HG02610 (cell line): ENCODE measurements around the gene HRG.

Source experiments
- ATAC-seq: cut with Tn5 transposase; IDR thresholded peaks from one replicate; pipeline ENCODE4 v1.9.1; 2021; ENCODE audit warnings: mild to moderate bottlenecking, moderate library complexity; ENCODE audit not compliant: unreplicated experiment

Gene HRG

DNA sequence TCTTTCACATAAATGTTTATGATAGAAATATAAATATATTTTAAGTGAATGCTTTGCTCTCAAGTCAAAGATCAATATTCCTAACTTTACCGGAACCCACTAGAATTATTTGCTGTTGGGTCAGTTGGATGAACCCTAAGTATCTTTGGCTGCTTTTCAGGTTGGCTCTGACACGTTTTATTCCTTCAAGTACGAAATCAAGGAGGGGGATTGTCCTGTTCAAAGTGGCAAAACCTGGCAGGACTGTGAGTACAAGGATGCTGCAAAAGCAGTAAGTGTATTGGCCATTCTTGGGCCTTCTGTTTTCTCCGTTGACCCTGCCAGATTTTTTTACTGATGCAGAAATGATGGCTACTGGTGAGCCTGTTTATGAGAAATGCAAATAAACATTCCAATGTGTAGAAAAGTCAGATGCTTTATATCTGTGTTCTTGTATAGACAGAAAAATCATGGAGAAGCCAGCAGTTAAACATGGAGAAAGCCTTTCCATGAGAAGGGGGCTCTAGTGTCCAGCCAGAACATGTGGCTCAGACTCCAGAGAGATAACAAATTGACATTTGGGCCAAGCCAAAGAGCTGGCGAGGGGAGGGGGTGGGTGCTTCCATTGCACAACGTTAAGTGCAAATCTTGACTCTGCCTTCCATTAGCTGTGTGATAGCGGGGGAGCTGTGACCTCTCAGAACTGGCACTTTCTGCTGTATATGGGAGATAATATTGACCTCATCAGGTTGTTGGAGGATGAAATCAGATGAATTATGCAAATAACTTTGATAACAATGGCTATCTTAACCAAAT, 54.3 kb downstream of the HRG start:
- no peak for ATAC-seq

DNA sequence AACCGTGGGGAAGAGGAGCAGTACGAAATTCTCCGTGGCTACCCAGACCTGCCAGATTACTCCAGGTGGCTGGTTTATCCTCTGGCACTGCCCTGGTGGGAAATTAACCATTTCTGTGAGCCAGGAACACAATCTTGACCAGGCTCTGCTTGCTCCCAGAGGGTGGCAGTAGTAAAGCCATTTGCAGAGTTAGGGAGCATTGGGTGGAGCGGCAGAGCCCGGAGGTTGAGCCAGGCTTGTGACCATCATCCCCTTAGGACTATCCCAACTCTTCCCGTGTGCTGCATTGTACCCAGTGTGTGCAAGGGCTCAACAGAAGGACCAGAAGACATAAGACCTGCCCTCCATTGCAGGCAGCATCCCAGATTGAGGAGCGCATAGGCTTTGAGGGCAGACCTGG, 56.6 kb downstream of the HRG start:
- ATAC-seq: no peak

DNA sequence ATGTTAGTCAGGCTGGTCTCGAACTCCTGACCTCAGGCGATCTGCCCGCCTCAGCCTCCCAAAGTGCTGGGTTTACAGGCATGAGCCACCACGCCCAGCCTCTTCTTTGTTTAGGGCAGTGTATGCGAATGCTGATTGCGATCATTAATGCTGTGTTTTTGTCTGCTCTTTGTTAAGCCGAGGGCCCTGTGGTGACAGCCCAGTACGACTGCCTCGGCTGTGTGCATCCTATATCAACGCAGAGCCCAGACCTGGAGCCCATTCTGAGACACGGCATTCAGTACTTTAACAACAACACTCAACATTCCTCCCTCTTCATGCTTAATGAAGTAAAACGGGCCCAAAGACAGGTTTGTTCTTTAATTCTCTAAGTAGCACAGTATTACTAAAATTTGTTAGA, 59.1 kb downstream of the HRG start:
- ATAC-seq: no peak
